Peyer's patch (tissue), 4 donors: ENCODE data around the gene ARHGAP24.

Source experiments
- CTCF ChIP-seq, 6 experiments: fragments of 450-650 bp in 4 of 6; fragments of 200-600 bp in 2 of 6; sonication (generic) in 1 of 6; IDR thresholded peaks; one replicate each; pipeline ENCODE4 v1.5.1; 2017 to 2019; ENCODE audit warnings: antibody characterized with exemption in 6 of 6, mild to moderate bottlenecking in 3 of 6, moderate library complexity in 1 of 6
- POLR2A ChIP-seq, 2 donors: fragments of 450-650 bp; IDR thresholded peaks; one replicate each; pipeline ENCODE4 v1.5.1; 2017; ENCODE audit warnings: antibody characterized with exemption in 2 of 2, mild to moderate bottlenecking in 2 of 2, moderate library complexity in 2 of 2

- no peak for TF ChIP-seq POLR2A (IDR thresholded peaks at IDR 0.05)
- no peak for TF ChIP-seq CTCF (IDR thresholded peaks at IDR 0.05)
Observed at GRCh38 chr4:85722401-85722800, 247.5 kb downstream of the ARHGAP24 start.
